NCI-H128 (cell line): Measurements from ENCODE around the gene HACD2.

Experiments used
- DNase-seq: peaks from one replicate; lab custom pipeline; 2025; ENCODE audit not compliant: unreplicated experiment; lab: John Stamatoyannopoulos, UW

HACD2 gene

GRCh38 chr3:123571973-123572365 is 12.9 kb downstream of the HACD2 start:
- no peak for DNase-seq

GRCh38 chr3:123571264-123571972 is 13.4 kb downstream of the HACD2 start:
- DNase-seq = no peak

- no peak for DNase-seq
These were observed 16.0 kb downstream of the HACD2 start for GRCh38 chr3:123568875-123569274.

GRCh38 chr3:123568034-123568433 is 16.8 kb downstream of the HACD2 start:
- DNase-seq = no peak

GRCh38 chr3:123564056-123564455 is 20.8 kb downstream of the HACD2 start:
- DNase-seq = no peak

GRCh38 chr3:123562547-123562946 is 22.3 kb downstream of the HACD2 start:
- no peak for DNase-seq

GRCh38 chr3:123561188-123561587 is 23.7 kb downstream of the HACD2 start:
- no peak for DNase-seq

- DNase-seq = peak; percentile 27
These were observed 25.6 kb downstream of the HACD2 start for GRCh38 chr3:123559040-123559861.

- DNase-seq = no peak
These were observed 31.3 kb downstream of the HACD2 start for GRCh38 chr3:123553536-123553935.

- DNase-seq = no peak
These were observed 32.1 kb downstream of the HACD2 start for GRCh38 chr3:123552768-123553167.

- DNase-seq = no peak
These were observed 32.6 kb downstream of the HACD2 start for GRCh38 chr3:123552095-123552714.

GRCh38 chr3:123547881-123548519 is 36.9 kb downstream of the HACD2 start:
- DNase-seq = no peak

- no peak for DNase-seq
These were observed 38.6 kb downstream of the HACD2 start for GRCh38 chr3:123546133-123546755.

- DNase-seq = no peak
These were observed 40.9 kb downstream of the HACD2 start for GRCh38 chr3:123543950-123544349.

- no peak for DNase-seq
These were observed 44.6 kb downstream of the HACD2 start for GRCh38 chr3:123540285-123540684.

GRCh38 chr3:123536153-123536895 is 48.5 kb downstream of the HACD2 start:
- DNase-seq = no peak

- no peak for DNase-seq
These were observed 49.3 kb downstream of the HACD2 start for GRCh38 chr3:123535580-123535979.

- no peak for DNase-seq
These were observed 50.6 kb downstream of the HACD2 start for GRCh38 chr3:123534264-123534663.

GRCh38 chr3:123533554-123534159 is 51.2 kb downstream of the HACD2 start:
- DNase-seq = no peak

GRCh38 chr3:123528130-123528529 is 56.7 kb downstream of the HACD2 start:
- no peak for DNase-seq
